Left ventricle myocardium inferior (tissue), 1 donor: ENCODE results near the gene MTMR6. TPM values are rescaled to one million over a fixed set of nuclear protein-coding genes. Genes with fewer than 3 reads are reported as not detected.

Experiments
- DNase-seq: peaks from one replicate; pipeline ENCODE4 v3.0.0-alpha.2; 2020
- H3K27ac ChIP-seq: fragments of 200-600 bp; replicated peaks from 2 replicates; pipeline ENCODE4 v1.8.0; 2021
- H3K27me3 ChIP-seq: fragments of 200-600 bp; 2 replicates; pipeline ENCODE4 v1.8.0; 2021; ENCODE audit warnings: low read depth
- H3K36me3 ChIP-seq: fragments of 200-600 bp; 2 replicates; pipeline ENCODE4 v1.8.0; 2021
- H3K4me1 ChIP-seq: fragments of 200-600 bp; 2 replicates; pipeline ENCODE4 v1.8.0; 2021
- H3K4me3 ChIP-seq: fragments of 200-600 bp; 2 replicates; pipeline ENCODE4 v1.8.0; 2021; ENCODE audit warnings: mild to moderate bottlenecking, moderate library complexity
- H3K9me3 ChIP-seq: fragments of 200-600 bp; replicated peaks from 2 replicates; pipeline ENCODE4 v1.8.0; 2021
- CTCF ChIP-seq: fragments of 200-600 bp; IDR thresholded peaks from 2 replicates; pipeline ENCODE4 v1.8.0; 2021; ENCODE audit warnings: antibody characterized with exemption, mild to moderate bottlenecking, borderline replicate concordance
- intact Hi-C: fragments of 100-400 bp; cut with micrococcal nuclease; formaldehyde crosslinking; loops from one replicate; pipeline ENCODE4 v1.11.0; 2022
- long read RNA-seq: library from polyadenylated mRNA; unstranded; transcript quantifications from one replicate; pipeline ENCODE4 v2.0.0, GENCODE V29; 2021
- total RNA-seq: library from RNA; stranded (reverse); fragmentation: NEBNext Ultra II Directional; extraction: Animal tissue kit (Norgen Biotek cat#: 25700); gene quantifications from one replicate; pipeline ENCODE4 v1.2.1, GENCODE V29; 2021
- donor health status: DM: no; HTN: yes; CAD: no; lungs with severe emphysema.

Gene MTMR6
- total RNA-seq = 17.4 TPM
- long read RNA-seq, full-length matches to known transcripts = 65 of 75 reads
- long read RNA-seq, partial matches to known transcripts = 3 of 75 reads
- long read RNA-seq, other reads (novel, unspliced or antisense) = 7 of 75 reads

GRCh38 chr13:25286969-25287961, at the start of gene MTMR6:
Gene MTMR6 (minus strand): TSS chr13:25287488. CDS start chr13:25287247, 241 bp downstream.
- peak; percentile 94 for DNase-seq
- Histone ChIP-seq H3K27ac (peak within 1 kb of the TSS; percentile 91), H3K4me3 (peak within 1 kb of the TSS; percentile 97), H3K9me3 (no peaks in the 10 kb centered on the region), H3K4me1 (peaks cover 34% of the 10 kb centered on the region), H3K27me3 (peaks cover 7% of the 10 kb centered on the region), H3K36me3 (no peaks in the 10 kb centered on the region)
- intact Hi-C loops = no loop called here
- peak; percentile 100 for TF ChIP-seq CTCF

- H3K4me1 ChIP-seq = no peaks in the 10 kb centered on the region
- no peak for TF ChIP-seq CTCF
- no peaks in the 10 kb centered on the region for H3K9me3 ChIP-seq
- intact Hi-C loops = no loop called here
- H3K36me3 ChIP-seq = peaks cover 68% of the 10 kb centered on the region
- no peak for DNase-seq
- no peaks in the 10 kb centered on the region for H3K27me3 ChIP-seq
- no peak overlapping the region for H3K4me3 ChIP-seq
- H3K27ac ChIP-seq = no peak overlapping the region
Observed at GRCh38 chr13:25335856-25336255, 48.6 kb upstream of the MTMR6 start.

GRCh38 chr13:25330541-25330940, 43.3 kb upstream of the MTMR6 start:
- Histone ChIP-seq H3K4me3 (no peak overlapping the region), H3K27me3 (no peaks in the 10 kb centered on the region), H3K36me3 (peaks cover 80% of the 10 kb centered on the region), H3K4me1 (no peaks in the 10 kb centered on the region), H3K27ac (no peak overlapping the region), H3K9me3 (no peaks in the 10 kb centered on the region)
- TF ChIP-seq CTCF = no peak
- intact Hi-C loops = no loop called here
- no peak for DNase-seq

- Histone ChIP-seq H3K27me3 (no peaks in the 10 kb centered on the region), H3K4me1 (no peaks in the 10 kb centered on the region), H3K36me3 (peaks cover 89% of the 10 kb centered on the region), H3K9me3 (no peaks in the 10 kb centered on the region), H3K27ac (no peak overlapping the region), H3K4me3 (no peak overlapping the region)
- intact Hi-C loops = no loop called here
- DNase-seq = no peak
- TF ChIP-seq CTCF = no peak
Observed at GRCh38 chr13:25329706-25330105, 42.4 kb upstream of the MTMR6 start.

- Histone ChIP-seq H3K27ac (no peak overlapping the region), H3K4me1 (no peaks in the 10 kb centered on the region), H3K9me3 (no peaks in the 10 kb centered on the region), H3K4me3 (no peak overlapping the region), H3K36me3 (peaks cover 93% of the 10 kb centered on the region), H3K27me3 (no peaks in the 10 kb centered on the region)
- intact Hi-C loops = no loop called here
- no peak for DNase-seq
- TF ChIP-seq CTCF = no peak
Observed at GRCh38 chr13:25324100-25324499, 36.8 kb upstream of the MTMR6 start.
